PFSK-1 (cell line): ENCODE data around the gene TBC1D22A.

Experiments used
- FOXP2 ChIP-seq: optimal IDR thresholded peaks from 2 replicates; pipeline ENCODE3; 2011; ENCODE audit warnings: borderline replicate concordance, control low read depth, inconsistent platforms; ENCODE audit not compliant: insufficient read depth; ENCODE audit errors: extremely low read length, extremely low read depth
- POLR2AphosphoS5 ChIP-seq: IDR thresholded peaks from 2 replicates; pipeline ENCODE4 v1.6.1; 2012; ENCODE audit warnings: low read depth, mild to moderate bottlenecking, control low read depth, low read length, moderate library complexity
- REST ChIP-seq, 2 experiments: IDR thresholded peaks; 2 replicates each; pipeline versions ENCODE4 v1.6.1 to v1.8.0; 2011 to 2012; ENCODE audit warnings: low read depth in 2 of 2, low read length in 2 of 2, control low read depth in 1 of 2, inconsistent platforms in 1 of 2, mild to moderate bottlenecking in 1 of 2, moderate library complexity in 1 of 2; ENCODE audit not compliant: insufficient read depth in 1 of 2
- SIN3A ChIP-seq: IDR thresholded peaks from 2 replicates; pipeline ENCODE4 v1.6.1; 2012; ENCODE audit warnings: mild to moderate bottlenecking, low read length, moderate library complexity, borderline replicate concordance; ENCODE audit not compliant: insufficient read depth
- TAF1 ChIP-seq: IDR thresholded peaks from 2 replicates; pipeline ENCODE4 v1.6.1; 2012; ENCODE audit warnings: low read length, control low read depth, borderline replicate concordance; ENCODE audit not compliant: insufficient read depth

GRCh38 chr22:46961591-46962295 lies 199.3 kb downstream of the TBC1D22A start:
- TF ChIP-seq TAF1 (no peak), REST (IDR thresholded peaks at IDR 0.05; ENCODE audit: insufficient read depth in 1 of 2, low read depth in 2 of 2, low read length in 2 of 2) (no peak), POLR2AphosphoS5 (no peak), SIN3A (no peak), FOXP2 (no peak)
